ENCODE results near the gene CCR8.

DNA sequence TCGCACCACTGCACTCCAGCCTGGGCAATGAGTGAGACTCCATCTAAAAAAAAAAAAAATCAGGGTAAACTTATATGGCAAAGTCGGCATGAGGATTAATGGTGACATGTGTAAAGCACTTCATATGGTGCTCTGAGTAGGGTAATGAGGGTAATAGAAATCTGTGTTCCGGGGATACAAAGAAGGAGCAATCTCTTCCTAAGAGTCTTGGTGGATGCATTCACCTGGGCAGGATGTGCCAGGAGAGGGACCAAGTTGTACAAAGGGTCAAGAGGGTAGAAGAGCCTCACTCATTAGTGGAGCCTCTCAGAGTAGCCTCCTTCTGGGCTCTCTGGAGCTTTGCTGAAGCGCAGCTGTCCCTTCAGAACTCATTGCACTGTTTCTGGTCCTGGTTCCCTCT, 40.4 kb upstream of the CCR8 start:
- TF ChIP-seq CTCF (IDR thresholded peaks at IDR 0.05; ENCODE audit: poor library complexity): no peak
- TF ChIP-seq EZH2phosphoT487 (IDR thresholded peaks at IDR 0.05; ENCODE audit: low read depth, severe bottlenecking, unreplicated experiment): no peak
